ENCODE data around the gene PPP1R1C.

DNA sequence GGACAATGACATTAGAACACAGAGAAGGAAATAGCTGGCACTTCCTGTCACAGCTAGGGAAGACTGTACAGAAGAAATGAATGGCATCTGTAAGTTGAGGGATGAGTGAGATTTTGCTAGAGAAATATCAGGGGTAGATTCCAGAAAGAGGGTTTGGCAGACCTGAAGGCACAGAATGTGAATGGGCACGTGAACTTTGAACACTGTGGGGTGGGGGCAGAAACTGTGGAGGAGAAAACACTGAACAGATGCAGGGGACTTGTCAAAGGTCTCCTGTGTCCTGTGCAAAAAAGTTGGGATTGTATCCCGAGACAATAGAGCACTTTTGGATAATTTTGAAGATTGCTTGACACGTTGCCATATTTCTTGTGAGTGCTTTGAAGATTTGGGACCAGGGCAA, 88.0 kb downstream of the PPP1R1C start:
- TF ChIP-seq YY1 (IDR thresholded peaks at IDR 0.05; ENCODE audit: insufficient read depth, insufficient read length) (no peak), ZNF274 (IDR thresholded peaks at IDR 0.05; ENCODE audit: low read depth, low read length) (no peak), SUZ12 (IDR thresholded peaks at IDR 0.05; ENCODE audit: extremely low read depth, insufficient read depth, insufficient read length) (no peak)
